Nephron (organoid): ENCODE results near the gene MYO18B.

Experiments
- H3K27ac Mint-ChIP-seq, 3 experiments: 2 replicates each; pipeline ENCODE4 v1.8.0; 2020; ENCODE audit warnings: mixed read lengths in 3 of 3, mild to moderate bottlenecking in 2 of 3, moderate library complexity in 1 of 3
- H3K27me3 Mint-ChIP-seq: 2 replicates; pipeline ENCODE4 v1.8.0; 2021; ENCODE audit warnings: low read depth, mild to moderate bottlenecking, moderate library complexity, mixed read lengths
- H3K36me3 Mint-ChIP-seq: 2 replicates; pipeline ENCODE4 v1.8.0; 2020; ENCODE audit warnings: low read depth, mixed read lengths
- H3K4me1 Mint-ChIP-seq: 2 replicates; pipeline ENCODE4 v1.8.0; 2020; ENCODE audit warnings: mixed read lengths
- H3K4me3 Mint-ChIP-seq, 3 experiments: 2 replicates each; pipeline ENCODE4 v1.8.0; 2020; ENCODE audit warnings: mild to moderate bottlenecking in 3 of 3, mixed read lengths in 3 of 3, moderate library complexity in 2 of 3
- H3K9me3 Mint-ChIP-seq: 2 replicates; pipeline ENCODE4 v1.8.0; 2020; ENCODE audit warnings: mixed read lengths
- CTCF ChIP-seq, 3 experiments: fragments of 200-600 bp; sonication (generic); IDR thresholded peaks; one replicate each; pipeline ENCODE4 v1.5.0; 2021; ENCODE audit warnings: antibody characterized with exemption in 3 of 3; ENCODE audit not compliant: unreplicated experiment in 3 of 3

MYO18B gene

GRCh38 chr22:26004477-26004876, 262.5 kb downstream of the MYO18B start:
- H3K4me3 Mint-ChIP-seq, result no peak overlapping the region
- H3K27me3 Mint-ChIP-seq, result peaks cover 8% of the 10 kb centered on the region
- H3K9me3 Mint-ChIP-seq, result no peaks in the 10 kb centered on the region
- no peak overlapping the region for H3K27ac Mint-ChIP-seq
- H3K36me3 Mint-ChIP-seq, result no peaks in the 10 kb centered on the region
- TF ChIP-seq CTCF (IDR thresholded peaks at IDR 0.05; ENCODE audit: unreplicated experiment in 3 of 3), result no peak
- H3K4me1 Mint-ChIP-seq, result no peaks in the 10 kb centered on the region

DNA sequence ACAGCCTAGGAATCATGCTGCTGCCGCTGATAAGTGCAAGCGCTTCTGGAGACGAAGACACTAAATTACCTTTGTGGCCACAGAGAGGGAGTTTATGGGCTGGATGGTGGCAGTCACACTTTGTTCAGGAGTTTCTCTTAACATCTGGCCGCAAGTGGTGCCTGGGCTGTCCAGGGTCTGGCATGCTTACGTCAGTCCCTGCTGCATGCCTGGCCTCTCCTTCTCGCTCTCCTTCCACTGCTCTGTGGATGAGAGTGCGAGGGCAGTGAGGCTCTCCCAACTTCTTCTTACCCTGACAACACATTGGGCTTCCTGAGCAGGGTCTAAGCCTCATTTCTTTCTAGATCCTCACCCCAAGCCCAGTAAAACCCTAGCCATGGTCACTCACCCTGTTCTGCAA, 266.6 kb downstream of the MYO18B start:
- H3K27ac Mint-ChIP-seq, result no peak overlapping the region

DNA sequence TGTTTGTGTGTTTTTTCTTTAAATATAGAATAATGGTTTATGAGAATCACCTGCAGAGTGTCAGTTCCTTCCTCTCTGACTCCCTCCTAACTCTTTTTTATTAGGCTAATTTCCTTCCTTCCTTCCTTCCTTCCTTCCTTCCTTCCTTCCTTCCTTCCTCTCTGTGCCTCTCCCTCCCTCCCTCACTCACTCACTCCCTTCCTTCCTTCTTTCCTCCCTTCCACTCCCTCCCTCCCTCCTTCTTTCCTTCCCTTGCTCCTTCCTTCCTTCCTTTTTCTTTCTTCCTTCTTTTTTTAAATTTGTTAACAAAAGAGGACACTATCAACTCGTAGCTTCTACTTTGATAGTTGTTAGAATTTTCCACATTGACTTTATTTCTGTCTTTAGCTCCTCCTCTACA, 274.9 kb downstream of the MYO18B start:
- Mint-ChIP-seq H3K4me1 (no peaks in the 10 kb centered on the region), H3K36me3 (no peaks in the 10 kb centered on the region), H3K27ac (no peak overlapping the region)

More for the DNA sequence above, 266.6 kb downstream of the MYO18B start:
- Mint-ChIP-seq H3K27me3 (peaks cover 5% of the 10 kb centered on the region), H3K9me3 (no peaks in the 10 kb centered on the region), H3K36me3 (no peaks in the 10 kb centered on the region), H3K4me3 (no peak overlapping the region), H3K4me1 (no peaks in the 10 kb centered on the region)
- no peak for TF ChIP-seq CTCF (IDR thresholded peaks at IDR 0.05; ENCODE audit: unreplicated experiment in 3 of 3)

DNA sequence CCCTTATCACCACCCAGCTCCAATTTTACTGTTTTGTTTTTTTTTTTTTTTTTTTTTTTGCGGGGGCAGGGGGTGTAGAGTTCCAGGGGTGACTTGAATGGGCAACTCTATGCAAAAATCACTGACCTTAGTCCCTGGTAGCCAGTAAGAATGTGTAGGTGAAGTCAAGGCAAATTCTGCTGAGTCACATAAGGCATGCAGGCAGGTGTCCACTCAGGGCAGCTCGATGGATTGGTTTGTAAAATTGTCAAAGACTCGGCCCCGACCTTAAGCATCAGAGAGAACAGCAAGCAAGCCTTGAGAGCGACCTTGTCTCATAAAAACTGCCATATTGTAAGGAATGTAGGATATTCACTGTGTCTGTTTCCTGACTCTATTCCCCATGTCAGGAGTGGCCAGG, 275.9 kb downstream of the MYO18B start:
- H3K4me3 Mint-ChIP-seq, result no peak overlapping the region

More for the DNA sequence above, 274.9 kb downstream of the MYO18B start:
- no peak overlapping the region for H3K4me3 Mint-ChIP-seq
- H3K27me3 Mint-ChIP-seq, result peaks cover 16% of the 10 kb centered on the region
- no peak for TF ChIP-seq CTCF (IDR thresholded peaks at IDR 0.05; ENCODE audit: unreplicated experiment in 3 of 3)
- H3K9me3 Mint-ChIP-seq, result no peaks in the 10 kb centered on the region

GRCh38 chr22:26019596-26019995, 277.6 kb downstream of the MYO18B start:
- Mint-ChIP-seq H3K4me1 (no peaks in the 10 kb centered on the region), H3K27me3 (peaks cover 16% of the 10 kb centered on the region), H3K36me3 (no peaks in the 10 kb centered on the region), H3K27ac (no peak overlapping the region), H3K4me3 (no peak overlapping the region), H3K9me3 (no peaks in the 10 kb centered on the region)
- no peak for TF ChIP-seq CTCF (IDR thresholded peaks at IDR 0.05; ENCODE audit: unreplicated experiment in 3 of 3)

More for the DNA sequence above, 275.9 kb downstream of the MYO18B start:
- TF ChIP-seq CTCF (IDR thresholded peaks at IDR 0.05; ENCODE audit: unreplicated experiment in 3 of 3), result no peak
- peaks cover 16% of the 10 kb centered on the region for H3K27me3 Mint-ChIP-seq
- H3K27ac Mint-ChIP-seq, result no peak overlapping the region
- no peaks in the 10 kb centered on the region for H3K4me1 Mint-ChIP-seq
- no peaks in the 10 kb centered on the region for H3K9me3 Mint-ChIP-seq
- no peaks in the 10 kb centered on the region for H3K36me3 Mint-ChIP-seq

GRCh38 chr22:26021516-26021915, 279.5 kb downstream of the MYO18B start:
- Mint-ChIP-seq H3K27me3 (peaks cover 13% of the 10 kb centered on the region), H3K9me3 (no peaks in the 10 kb centered on the region), H3K36me3 (no peaks in the 10 kb centered on the region), H3K27ac (no peak overlapping the region), H3K4me1 (no peaks in the 10 kb centered on the region), H3K4me3 (no peak overlapping the region)
- no peak for TF ChIP-seq CTCF (IDR thresholded peaks at IDR 0.05; ENCODE audit: unreplicated experiment in 3 of 3)
